ENCODE data around the gene BAHCC1. TPM values are rescaled to one million over a fixed set of nuclear protein-coding genes. Genes with fewer than 3 reads are reported as not detected.

Gene BAHCC1
- total and polyA plus RNA-seq, 2 of the 8 experiments (the other 6 are each of a cell fraction or from before 2014, with no cell fraction given) = 0.26 to 0.58 TPM

- TF ChIP-seq ATF3 (IDR thresholded peaks at IDR 0.05; ENCODE audit: insufficient read depth, low read depth, low read length) (no peak), BACH1 (IDR thresholded peaks at IDR 0.05; ENCODE audit: low read length) (no peak), CREB1 (IDR thresholded peaks at IDR 0.05) (no peak), JUN (IDR thresholded peaks at IDR 0.05; ENCODE audit: low read depth, low read length) (no peak), RNF2 (IDR thresholded peaks at IDR 0.05; ENCODE audit: borderline replicate concordance, low read depth, low read length, missing control alignments, poor library complexity, severe bottlenecking) (no peak), TAF7 (optimal IDR thresholded peaks at IDR 0.05; ENCODE audit: borderline replicate concordance, low read depth, low read length) (no peak)
Observed at GRCh38 chr17:81477173-81477572, 81.9 kb downstream of the BAHCC1 start (continued).

Data from H1 (cell line).